Upper lobe of left lung (tissue), 6 donors: ENCODE results near the gene HHLA2. TPM values are rescaled to one million over a fixed set of nuclear protein-coding genes. Genes with fewer than 3 reads are reported as not detected.
"Not testable (repeated sequence)": the region's sequence is repeated elsewhere in the genome, so short reads cannot be mapped to it uniquely, and the experiment has no call there.

ENCODE experiments used
- ATAC-seq, 2 donors: fragments of 200-7000 bp; cut with Tn5 transposase; one replicate each; pipeline ENCODE4 v1.9.1; 2022; ENCODE audit warnings: mild to moderate bottlenecking in 2 of 2, moderate library complexity in 2 of 2; ENCODE audit not compliant: low FRiP score in 2 of 2
- DNase-seq, 2 donors: peaks; one replicate each; pipeline ENCODE4 v3.0.0-alpha.2; 2019 to 2020
- H3K27ac ChIP-seq, 4 donors: fragments of 200-600 bp; sonication (generic); one replicate each; pipeline ENCODE4 v1.5.1; 2016 to 2019
- H3K27me3 ChIP-seq, 4 donors: fragments of 200-600 bp; sonication (generic); one replicate each; pipeline ENCODE4 v1.5.1; 2017 to 2019
- H3K36me3 ChIP-seq, 4 donors: fragments of 200-600 bp; sonication (generic); one replicate each; pipeline ENCODE4 v1.5.1; 2016 to 2019
- H3K4me1 ChIP-seq, 4 donors: fragments of 200-600 bp; sonication (generic); one replicate each; pipeline ENCODE4 v1.5.1; 2018 to 2019
- H3K4me3 ChIP-seq, 4 donors: fragments of 200-600 bp; sonication (generic); one replicate each; pipeline ENCODE4 v1.5.1; 2017 to 2019; ENCODE audit warnings: mild to moderate bottlenecking in 2 of 4, moderate library complexity in 1 of 4
- H3K9me3 ChIP-seq, 4 donors: fragments of 200-600 bp; sonication (generic); one replicate each; pipeline ENCODE4 v1.5.1; 2018 to 2019
- EP300 ChIP-seq, 4 donors: sonication (generic); formaldehyde crosslinking; IDR thresholded peaks; one replicate each; pipeline ENCODE4 v1.5.1; 2017; ENCODE audit warnings: antibody characterized with exemption in 4 of 4, control low read depth in 2 of 4
- POLR2A ChIP-seq, 4 donors: fragments of 450-650 bp; IDR thresholded peaks; one replicate each; pipeline ENCODE4 v1.5.1; 2016 to 2017; ENCODE audit warnings: antibody characterized with exemption in 4 of 4, mild to moderate bottlenecking in 2 of 4
- POLR2AphosphoS5 ChIP-seq, 2 donors: sonication (generic); formaldehyde crosslinking; IDR thresholded peaks; one replicate each; pipeline ENCODE4 v1.5.1; 2017; ENCODE audit warnings: antibody characterized with exemption in 2 of 2
- WGBS, 2 donors: methylation state at CpG; one replicate each; pipeline ENCODE4 v1.1.5; 2017 to 2018; 5-methylcytosine and 5-hydroxymethylcytosine counted together
- total RNA-seq, 6 donors: library from RNA; depleted of rRNA in 4 of 6; stranded (reverse); fragments of >200 nt in 4 of 6; gene quantifications; one replicate each; pipeline versions ENCODE4 v1.1.0 to v1.2.1, GENCODE V29; 2016 to 2021
- TF ChIP-seq, protein P1 (sequence below), 6 experiments: fragments of 450-650 bp in 4 of 6; fragments of 200-600 bp in 2 of 6; sonication (generic) in 2 of 6; IDR thresholded peaks; one replicate each; pipeline ENCODE4 v1.5.1; 2016 to 2019; ENCODE audit warnings: antibody characterized with exemption in 6 of 6
- donor health status: DM: no; HTN: no; CAD: no; lungs with moderate emphysema.
- donor health status: DM: no; HTN: yes; CAD: no; lungs with severe emphysema.

HHLA2 gene
- total RNA-seq, 6 donors from 2014 or later, result 0.26 to 13.7 (median 3.1) TPM

- Histone ChIP-seq H3K4me1 (no peaks in the 10 kb centered on the region), H3K27ac (no peak overlapping the region), H3K27me3 (no peaks in the 10 kb centered on the region), H3K9me3 (no peaks in the 10 kb centered on the region), H3K4me3 (no peak overlapping the region), H3K36me3 (no peaks in the 10 kb centered on the region)
- DNase-seq, result no peak
- TF ChIP-seq EP300 (IDR thresholded peaks at IDR 0.05) (no peak), POLR2A (IDR thresholded peaks at IDR 0.05) (no peak), POLR2AphosphoS5 (IDR thresholded peaks at IDR 0.05) (no peak)
- TF ChIP-seq, protein P1, sequence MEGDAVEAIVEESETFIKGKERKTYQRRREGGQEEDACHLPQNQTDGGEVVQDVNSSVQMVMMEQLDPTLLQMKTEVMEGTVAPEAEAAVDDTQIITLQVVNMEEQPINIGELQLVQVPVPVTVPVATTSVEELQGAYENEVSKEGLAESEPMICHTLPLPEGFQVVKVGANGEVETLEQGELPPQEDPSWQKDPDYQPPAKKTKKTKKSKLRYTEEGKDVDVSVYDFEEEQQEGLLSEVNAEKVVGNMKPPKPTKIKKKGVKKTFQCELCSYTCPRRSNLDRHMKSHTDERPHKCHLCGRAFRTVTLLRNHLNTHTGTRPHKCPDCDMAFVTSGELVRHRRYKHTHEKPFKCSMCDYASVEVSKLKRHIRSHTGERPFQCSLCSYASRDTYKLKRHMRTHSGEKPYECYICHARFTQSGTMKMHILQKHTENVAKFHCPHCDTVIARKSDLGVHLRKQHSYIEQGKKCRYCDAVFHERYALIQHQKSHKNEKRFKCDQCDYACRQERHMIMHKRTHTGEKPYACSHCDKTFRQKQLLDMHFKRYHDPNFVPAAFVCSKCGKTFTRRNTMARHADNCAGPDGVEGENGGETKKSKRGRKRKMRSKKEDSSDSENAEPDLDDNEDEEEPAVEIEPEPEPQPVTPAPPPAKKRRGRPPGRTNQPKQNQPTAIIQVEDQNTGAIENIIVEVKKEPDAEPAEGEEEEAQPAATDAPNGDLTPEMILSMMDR (IDR thresholded peaks at IDR 0.05), result no peak
- 80 to 96% methylated on average over 1 of the region's 1 CpG for WGBS, 2 donors
- no peak for ATAC-seq
These were observed 81.0 kb downstream of the HHLA2 start for GRCh38 chr3:108377384-108377783.

GRCh38 chr3:108378153-108378951 lies 82.0 kb downstream of the HHLA2 start:
- 96 to 99% methylated on average over 4 of the region's 4 CpGs for WGBS, 2 donors
- Histone ChIP-seq H3K4me1 (no peaks in the 10 kb centered on the region), H3K4me3 (no peak overlapping the region), H3K27ac (no peak overlapping the region), H3K27me3 (no peaks in the 10 kb centered on the region), H3K9me3 (no peaks in the 10 kb centered on the region), H3K36me3 (no peaks in the 10 kb centered on the region)
- ATAC-seq (no peak), DNase-seq (no peak)
- no peak for TF ChIP-seq POLR2AphosphoS5 (IDR thresholded peaks at IDR 0.05)
- TF ChIP-seq POLR2A (IDR thresholded peaks at IDR 0.05), result no peak
- TF ChIP-seq EP300 (IDR thresholded peaks at IDR 0.05), result no peak
- TF ChIP-seq, protein P1 (IDR thresholded peaks at IDR 0.05), result no peak

- H3K27me3 ChIP-seq, H3K4me3 ChIP-seq, H3K9me3 ChIP-seq, H3K27ac ChIP-seq, H3K4me1 ChIP-seq, DNase-seq, ATAC-seq, H3K36me3 ChIP-seq: not testable (repeated sequence)
- 88 to 98% methylated on average over 2 of the region's 2 CpGs for WGBS, 2 donors
These were observed 82.6 kb downstream of the HHLA2 start for GRCh38 chr3:108378952-108379342.

DNA sequence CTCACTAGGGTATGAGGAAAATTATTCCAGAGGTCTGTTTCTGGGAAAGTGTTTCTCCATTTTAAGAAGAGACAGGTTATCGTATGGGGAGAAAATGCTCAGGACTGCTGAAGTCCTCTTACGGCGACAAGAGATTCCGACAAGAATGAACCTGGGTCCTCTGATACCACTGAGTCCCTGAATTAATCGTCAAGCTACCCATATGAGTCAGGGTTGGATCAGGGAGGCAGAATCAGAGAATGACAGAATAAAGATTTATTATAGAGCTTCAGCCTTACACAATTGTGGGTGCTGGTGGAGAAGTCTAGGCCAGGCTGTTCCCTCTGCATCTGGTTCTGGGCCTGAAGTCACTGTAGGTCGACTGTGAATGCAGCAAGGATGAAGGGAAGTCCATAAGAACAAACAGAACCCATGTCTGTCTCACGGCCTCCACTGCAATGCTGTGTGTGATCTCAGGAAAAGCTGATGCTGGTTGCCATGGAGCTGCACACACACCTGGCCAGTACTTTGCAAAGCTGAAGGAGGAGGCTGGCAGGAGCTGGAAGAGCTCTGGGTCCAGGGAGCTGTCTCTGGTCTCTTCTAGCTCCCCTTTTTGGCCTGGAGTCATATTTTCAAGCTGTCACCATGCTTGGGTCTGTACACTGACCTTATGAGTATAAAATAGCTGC lies 83.9 kb downstream of the HHLA2 start:
- Histone ChIP-seq H3K27ac (no peak overlapping the region), H3K36me3 (no peaks in the 10 kb centered on the region), H3K4me3 (no peak overlapping the region), H3K9me3 (no peaks in the 10 kb centered on the region), H3K4me1 (no peaks in the 10 kb centered on the region), H3K27me3 (no peaks in the 10 kb centered on the region)
- TF ChIP-seq POLR2AphosphoS5 (IDR thresholded peaks at IDR 0.05) (no peak), EP300 (IDR thresholded peaks at IDR 0.05) (no peak), POLR2A (IDR thresholded peaks at IDR 0.05) (no peak)
- TF ChIP-seq, protein P1 (IDR thresholded peaks at IDR 0.05), result no peak
- ATAC-seq, result no peak
- WGBS, 2 donors, result 93% methylated on average over 7 of the region's 7 CpGs
- no peak for DNase-seq

DNA sequence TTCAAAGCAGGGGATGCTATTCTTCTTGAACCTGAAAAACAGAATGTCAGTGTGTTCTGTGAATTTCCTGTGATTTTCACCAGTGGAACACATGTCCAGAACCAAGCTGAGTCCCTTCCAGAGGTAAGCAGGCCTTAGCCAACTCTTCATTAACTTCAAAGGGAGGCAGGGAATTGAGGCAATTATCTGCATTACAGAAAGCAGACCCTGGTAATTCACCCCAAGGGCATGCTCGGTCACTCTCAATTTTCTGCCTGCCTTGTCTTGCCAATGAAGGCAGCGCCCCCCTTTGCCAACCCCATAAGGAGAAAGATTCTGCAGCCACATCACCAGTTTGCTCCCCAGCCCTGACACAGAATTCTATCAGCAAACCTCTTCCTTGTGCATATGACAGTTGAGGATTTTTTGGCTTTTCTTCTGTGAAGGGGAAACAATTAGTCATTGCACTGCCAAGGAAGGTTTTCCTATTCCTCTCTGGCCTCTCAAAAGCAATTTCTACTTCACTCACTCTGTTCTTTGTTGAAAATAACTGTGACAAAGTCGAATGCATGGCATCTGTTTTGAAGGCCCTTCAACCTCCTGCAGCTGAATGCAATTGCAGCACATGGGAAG lies 85.3 kb downstream of the HHLA2 start:
- Histone ChIP-seq H3K9me3 (no peaks in the 10 kb centered on the region), H3K27ac (no peak overlapping the region), H3K27me3 (no peaks in the 10 kb centered on the region), H3K4me1 (no peaks in the 10 kb centered on the region), H3K36me3 (no peaks in the 10 kb centered on the region), H3K4me3 (no peak overlapping the region)
- no peak for ATAC-seq
- DNase-seq, result no peak
- no peak for TF ChIP-seq POLR2AphosphoS5 (IDR thresholded peaks at IDR 0.05)
- no peak for TF ChIP-seq EP300 (IDR thresholded peaks at IDR 0.05)
- no peak for TF ChIP-seq POLR2A (IDR thresholded peaks at IDR 0.05)
- TF ChIP-seq, protein P1 (IDR thresholded peaks at IDR 0.05), result no peak
- 69 to 73% methylated on average over 3 of the region's 3 CpGs for WGBS, 2 donors
